Karpas-422 (cell line): Measurements from ENCODE around the gene CHRM3. TPM values are rescaled to one million over a fixed set of nuclear protein-coding genes. Genes with fewer than 3 reads are reported as not detected.

Source experiments
- DNase-seq: peaks from one replicate; pipeline ENCODE4 v3.0.0-alpha.2; 2015
- H2AFZ ChIP-seq: fragments of 200-600 bp; sonication (generic); 2 replicates; pipeline ENCODE4 v1.6.1; 2014; ENCODE audit warnings: antibody characterized with exemption, low read length, mixed read lengths
- H3K27ac ChIP-seq: fragments of 200-600 bp; sonication (generic); 2 replicates; pipeline ENCODE4 v1.5.1; 2014; ENCODE audit warnings: mild to moderate bottlenecking, low read length, moderate library complexity
- H3K27me3 ChIP-seq: fragments of 200-600 bp; sonication (generic); 2 replicates; pipeline ENCODE4 v1.6.1; 2014; ENCODE audit warnings: low read length, mixed read lengths
- H3K36me3 ChIP-seq: fragments of 200-600 bp; sonication (generic); 2 replicates; pipeline ENCODE4 v1.6.1; 2014; ENCODE audit warnings: low read length, mixed read lengths; ENCODE audit not compliant: insufficient read depth
- H3K4me1 ChIP-seq: fragments of 200-600 bp; sonication (generic); 2 replicates; pipeline ENCODE4 v1.6.1; 2014; ENCODE audit warnings: mild to moderate bottlenecking, low read length, mixed read lengths
- H3K4me2 ChIP-seq: fragments of 200-600 bp; sonication (generic); 2 replicates; pipeline ENCODE4 v1.6.1; 2014; ENCODE audit warnings: low read length, low read depth, mild to moderate bottlenecking; ENCODE audit not compliant: poor library complexity, severe bottlenecking
- H3K4me3 ChIP-seq: fragments of 200-600 bp; sonication (generic); 2 replicates; pipeline ENCODE4 v1.5.1; 2014; ENCODE audit warnings: mild to moderate bottlenecking, antibody characterized with exemption, low read length, mixed read lengths
- H3K79me2 ChIP-seq: fragments of 200-600 bp; sonication (generic); 2 replicates; pipeline ENCODE4 v1.6.1; 2014; ENCODE audit warnings: mild to moderate bottlenecking, low read length, mixed read lengths
- H3K9ac ChIP-seq: fragments of 200-600 bp; sonication (generic); 2 replicates; pipeline ENCODE4 v1.6.0; 2014; ENCODE audit warnings: low read length
- H3K9me2 ChIP-seq: fragments of 200-600 bp; sonication (generic), shearing (Covaris generic); replicated peaks from 2 replicates; pipeline ENCODE4 v1.6.0; 2014; ENCODE audit warnings: mild to moderate bottlenecking, low read length, moderate library complexity; ENCODE audit not compliant: insufficient read depth
- H3K9me3 ChIP-seq: fragments of 300-700, 200-600 bp; sonication (generic); 2 replicates; pipeline ENCODE4 v1.6.1; 2014; ENCODE audit warnings: low read length, mixed read lengths
- H4K20me1 ChIP-seq: fragments of 200-600 bp; sonication (generic); 2 replicates; pipeline ENCODE4 v1.6.1; 2014; ENCODE audit warnings: mild to moderate bottlenecking, antibody characterized with exemption, low read length, low read depth; ENCODE audit not compliant: insufficient read depth
- total RNA-seq: library from RNA; depleted of rRNA; stranded (reverse); fragments of >200 nt; shearing (Covaris generic); gene quantifications from 2 replicates; pipeline ENCODE4 v1.2.3, GENCODE V29; 2014; ENCODE audit warnings: low replicate concordance

The CHRM3 gene
- total RNA-seq, 1 experiment from 2014 or later = 0.30 TPM

DNA sequence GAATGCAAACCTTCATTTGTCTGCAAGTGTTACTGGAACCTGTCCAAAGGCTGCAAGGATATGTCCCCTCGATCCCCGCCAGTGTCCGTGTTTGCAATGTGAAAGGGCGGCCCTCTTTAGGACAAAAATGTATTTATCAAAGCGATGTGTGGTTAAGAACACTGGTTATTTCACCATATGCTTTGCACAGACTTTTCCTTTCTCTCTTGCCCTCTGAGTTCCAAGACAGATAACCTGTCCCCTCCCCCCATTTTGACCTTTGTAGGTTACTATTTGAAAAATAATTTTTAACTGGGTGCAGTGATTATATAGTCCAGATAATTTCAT, 1.8 kb downstream of the CHRM3 start:
- no peak overlapping the region for H3K4me3 ChIP-seq
- no peaks in the 10 kb centered on the region for H3K9me2 ChIP-seq
- H3K4me1 ChIP-seq = no peaks in the 10 kb centered on the region
- no peak overlapping the region for H3K27ac ChIP-seq
- no peaks in the 10 kb centered on the region for H3K36me3 ChIP-seq
- H3K9me3 ChIP-seq = peaks cover 18% of the 10 kb centered on the region
- no peaks in the 10 kb centered on the region for H3K27me3 ChIP-seq
- DNase-seq = no peak
- no peak overlapping the region for H2AFZ ChIP-seq
- no peak overlapping the region for H3K4me2 ChIP-seq
- H3K79me2 ChIP-seq = no peaks in the 10 kb centered on the region
- no peak overlapping the region for H3K9ac ChIP-seq
- no peaks in the 10 kb centered on the region for H4K20me1 ChIP-seq

GRCh38 chr1:239388578-239388977, 2.2 kb downstream of the CHRM3 start:
- Histone ChIP-seq H3K4me2 (no peak overlapping the region), H3K9ac (no peak overlapping the region), H3K79me2 (no peaks in the 10 kb centered on the region), H3K4me1 (no peaks in the 10 kb centered on the region), H4K20me1 (no peaks in the 10 kb centered on the region), H3K9me3 (peaks cover 17% of the 10 kb centered on the region), H3K36me3 (no peaks in the 10 kb centered on the region), H3K27ac (no peak overlapping the region), H3K4me3 (no peak overlapping the region), H3K9me2 (no peaks in the 10 kb centered on the region), H3K27me3 (no peaks in the 10 kb centered on the region), H2AFZ (no peak overlapping the region)
- DNase-seq = no peak

DNA sequence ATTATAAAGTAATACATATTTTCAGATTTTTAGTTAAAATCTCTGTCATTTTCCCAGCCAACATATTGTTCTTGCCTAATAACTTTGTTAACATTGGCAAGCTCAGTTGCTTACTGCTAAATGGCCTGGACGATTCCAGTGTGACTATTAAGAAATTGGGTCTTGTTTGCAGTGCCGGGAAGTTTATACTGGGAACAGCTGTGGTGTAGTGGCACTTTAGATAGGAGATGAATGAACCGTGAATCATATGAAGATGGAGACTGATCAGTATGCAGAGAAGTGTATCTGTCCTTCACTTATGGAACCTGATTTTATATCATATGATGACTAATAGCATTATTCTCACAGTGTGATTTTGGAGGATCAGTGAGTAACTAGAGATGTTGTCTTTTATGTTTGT, 3.3 kb downstream of the CHRM3 start:
- Histone ChIP-seq H3K27me3 (no peaks in the 10 kb centered on the region), H3K79me2 (no peaks in the 10 kb centered on the region), H3K9ac (no peak overlapping the region), H3K27ac (no peak overlapping the region), H3K4me3 (no peak overlapping the region), H3K9me3 (peaks cover 13% of the 10 kb centered on the region), H3K4me2 (no peak overlapping the region), H4K20me1 (no peaks in the 10 kb centered on the region), H3K36me3 (no peaks in the 10 kb centered on the region), H2AFZ (no peak overlapping the region), H3K4me1 (no peaks in the 10 kb centered on the region), H3K9me2 (no peaks in the 10 kb centered on the region)
- no peak for DNase-seq

GRCh38 chr1:239392271-239392670, 5.9 kb downstream of the CHRM3 start:
- no peak for DNase-seq
- H2AFZ ChIP-seq = no peak overlapping the region
- H3K36me3 ChIP-seq = no peaks in the 10 kb centered on the region
- H3K4me3 ChIP-seq = no peak overlapping the region
- no peak overlapping the region for H3K27ac ChIP-seq
- peaks cover 10% of the 10 kb centered on the region for H3K9me3 ChIP-seq
- H3K4me2 ChIP-seq = no peak overlapping the region
- no peaks in the 10 kb centered on the region for H3K4me1 ChIP-seq
- no peaks in the 10 kb centered on the region for H3K27me3 ChIP-seq
- no peak overlapping the region for H3K9ac ChIP-seq
- H4K20me1 ChIP-seq = no peaks in the 10 kb centered on the region
- no peaks in the 10 kb centered on the region for H3K79me2 ChIP-seq
- no peaks in the 10 kb centered on the region for H3K9me2 ChIP-seq

DNA sequence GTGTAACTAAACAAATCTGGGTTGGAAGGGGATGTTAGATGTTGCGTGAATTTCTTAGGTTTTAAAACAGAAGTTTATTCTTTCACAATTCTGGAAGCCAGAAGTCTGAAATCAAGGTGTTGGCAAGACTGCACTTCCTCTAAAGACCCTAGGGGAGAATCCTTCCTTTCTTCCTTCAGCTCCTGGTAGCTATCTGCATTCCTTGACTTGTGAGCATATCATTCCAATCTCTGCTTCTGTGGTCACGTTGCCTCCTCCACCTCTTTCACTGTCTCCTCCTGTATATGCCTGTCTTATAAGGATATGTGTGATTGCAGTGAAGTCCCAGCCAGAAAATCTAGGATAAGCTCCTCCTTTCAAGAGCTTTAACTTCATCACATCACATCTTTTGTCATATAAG, 7.7 kb downstream of the CHRM3 start:
- Histone ChIP-seq H3K4me1 (no peaks in the 10 kb centered on the region), H3K27ac (no peak overlapping the region), H3K9me2 (no peaks in the 10 kb centered on the region), H3K4me2 (no peak overlapping the region), H3K36me3 (no peaks in the 10 kb centered on the region), H3K79me2 (no peaks in the 10 kb centered on the region), H3K27me3 (no peaks in the 10 kb centered on the region), H2AFZ (no peak overlapping the region), H4K20me1 (no peaks in the 10 kb centered on the region), H3K4me3 (no peak overlapping the region), H3K9ac (no peak overlapping the region), H3K9me3 (peaks cover 7% of the 10 kb centered on the region)
- DNase-seq = no peak

DNA sequence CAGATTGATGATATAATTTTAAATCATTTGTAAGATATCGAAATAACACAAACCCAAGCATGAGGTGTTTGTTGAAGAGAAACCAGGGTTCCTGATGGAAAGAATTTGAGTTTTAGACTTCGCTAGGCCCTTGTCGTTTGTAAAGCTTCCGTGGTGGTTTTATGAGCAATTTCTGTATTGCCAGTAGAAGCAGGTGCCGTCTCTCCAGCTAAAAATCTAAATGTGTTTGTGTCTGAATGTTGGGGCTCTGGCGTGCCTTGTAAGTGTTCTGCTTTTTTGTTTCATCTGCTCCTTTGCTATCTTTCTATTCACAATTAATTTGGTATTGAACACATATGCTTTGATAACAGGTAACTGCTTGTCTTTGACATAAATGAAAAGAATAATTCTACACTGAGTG, 27.5 kb downstream of the CHRM3 start:
- no peak overlapping the region for H2AFZ ChIP-seq
- no peaks in the 10 kb centered on the region for H3K79me2 ChIP-seq
- no peaks in the 10 kb centered on the region for H3K27me3 ChIP-seq
- no peaks in the 10 kb centered on the region for H3K36me3 ChIP-seq
- H3K4me3 ChIP-seq = no peak overlapping the region
- no peak for DNase-seq
- no peaks in the 10 kb centered on the region for H3K9me2 ChIP-seq
- H3K9ac ChIP-seq = no peak overlapping the region
- H3K27ac ChIP-seq = no peak overlapping the region
- H3K9me3 ChIP-seq = no peaks in the 10 kb centered on the region
- H4K20me1 ChIP-seq = no peaks in the 10 kb centered on the region
- H3K4me1 ChIP-seq = no peaks in the 10 kb centered on the region
- no peak overlapping the region for H3K4me2 ChIP-seq

DNA sequence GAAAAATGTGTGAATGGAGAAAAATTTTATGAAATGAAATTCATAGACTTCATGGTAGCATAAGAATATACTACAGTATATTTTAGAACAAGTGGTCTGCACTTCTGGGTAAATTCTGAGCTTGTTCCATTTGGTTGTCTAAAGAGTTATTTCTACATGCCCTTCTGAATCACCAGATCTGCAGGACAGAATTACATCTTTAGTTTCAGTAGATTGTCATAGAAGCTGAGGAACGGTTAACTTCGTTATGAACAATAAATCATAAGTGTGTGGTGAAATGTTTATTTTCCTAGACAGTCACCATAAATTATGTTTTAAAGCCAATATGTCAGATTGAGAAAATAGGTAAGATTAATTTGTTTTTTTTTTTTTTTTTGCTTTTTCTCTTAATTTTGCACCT, 30.9 kb downstream of the CHRM3 start:
- H3K4me2 ChIP-seq = no peak overlapping the region
- H3K9me3 ChIP-seq = no peaks in the 10 kb centered on the region
- H3K4me3 ChIP-seq = no peak overlapping the region
- DNase-seq = no peak
- H3K4me1 ChIP-seq = no peaks in the 10 kb centered on the region
- no peaks in the 10 kb centered on the region for H3K79me2 ChIP-seq
- H3K9me2 ChIP-seq = no peaks in the 10 kb centered on the region; the same call in 1 of the 2 replicates
- no peak overlapping the region for H2AFZ ChIP-seq
- no peak overlapping the region for H3K9ac ChIP-seq
- H3K27me3 ChIP-seq = no peaks in the 10 kb centered on the region
- no peaks in the 10 kb centered on the region for H4K20me1 ChIP-seq
- H3K27ac ChIP-seq = no peak overlapping the region
- no peaks in the 10 kb centered on the region for H3K36me3 ChIP-seq

- no peaks in the 10 kb centered on the region for H3K36me3 ChIP-seq
- no peaks in the 10 kb centered on the region for H4K20me1 ChIP-seq
- H3K27me3 ChIP-seq = no peaks in the 10 kb centered on the region
- no peaks in the 10 kb centered on the region for H3K9me3 ChIP-seq
- no peak overlapping the region for H3K4me2 ChIP-seq
- no peak overlapping the region for H3K4me3 ChIP-seq
- no peak overlapping the region for H3K27ac ChIP-seq
- H3K79me2 ChIP-seq = no peaks in the 10 kb centered on the region
- no peaks in the 10 kb centered on the region for H3K4me1 ChIP-seq
- no peak overlapping the region for H2AFZ ChIP-seq
- DNase-seq = no peak
- H3K9me2 ChIP-seq = no peaks in the 10 kb centered on the region; the same call in 1 of the 2 replicates
- no peak overlapping the region for H3K9ac ChIP-seq
Observed at GRCh38 chr1:239417986-239418640, 31.7 kb downstream of the CHRM3 start.

DNA sequence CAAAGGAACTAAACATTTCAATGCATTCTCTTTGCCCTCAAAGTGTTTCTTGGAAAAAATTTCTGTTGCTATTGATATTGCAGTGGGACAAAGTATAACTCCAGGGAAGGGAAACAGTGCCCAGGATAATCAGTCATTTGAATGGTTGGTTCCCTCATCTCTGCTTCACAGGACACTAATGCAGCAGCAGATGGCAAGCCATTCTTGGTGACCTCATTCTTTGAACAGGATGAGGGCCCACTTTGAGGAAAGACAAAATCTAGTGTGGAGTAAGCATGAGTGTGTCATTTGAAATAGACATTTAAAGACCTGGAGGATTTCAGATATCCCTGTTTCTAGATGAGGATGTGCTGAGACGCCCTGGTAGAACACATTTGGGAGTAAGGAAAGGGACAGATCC, 32.3 kb downstream of the CHRM3 start:
- Histone ChIP-seq H3K36me3 (no peaks in the 10 kb centered on the region), H3K9me2 (no peaks in the 10 kb centered on the region; the same call in 1 of the 2 replicates)

More for the DNA sequence above, 32.3 kb downstream of the CHRM3 start:
- no peak for DNase-seq
- no peaks in the 10 kb centered on the region for H3K79me2 ChIP-seq
- H3K9ac ChIP-seq = no peak overlapping the region
- no peaks in the 10 kb centered on the region for H3K27me3 ChIP-seq
- H3K9me3 ChIP-seq = no peaks in the 10 kb centered on the region
- no peak overlapping the region for H3K27ac ChIP-seq
- H3K4me2 ChIP-seq = no peak overlapping the region
- H4K20me1 ChIP-seq = no peaks in the 10 kb centered on the region
- no peak overlapping the region for H2AFZ ChIP-seq
- no peak overlapping the region for H3K4me3 ChIP-seq
- no peaks in the 10 kb centered on the region for H3K4me1 ChIP-seq
